HG02981 (cell line): ENCODE results near the gene KRTAP4-5.
"Not testable (repeated sequence)": the region's sequence is repeated elsewhere in the genome, so short reads cannot be mapped to it uniquely, and the experiment has no call there.

Source experiments
- ATAC-seq: cut with Tn5 transposase; IDR thresholded peaks from one replicate; pipeline ENCODE4 v1.9.1; 2021; ENCODE audit warnings: mild to moderate bottlenecking, moderate library complexity; ENCODE audit not compliant: unreplicated experiment

Gene KRTAP4-5

GRCh38 chr17:41149652-41149985 lies at the start of gene KRTAP4-5:
Gene KRTAP4-5 (minus strand): TSS chr17:41149825. CDS start chr17:41149767, 58 bp downstream.
- no peak for ATAC-seq

- no peak for ATAC-seq
Observed at GRCh38 chr17:41196068-41196467, 46.4 kb upstream of the KRTAP4-5 start.

- ATAC-seq: no peak
Observed at GRCh38 chr17:41190328-41190727, 40.7 kb upstream of the KRTAP4-5 start.

DNA sequence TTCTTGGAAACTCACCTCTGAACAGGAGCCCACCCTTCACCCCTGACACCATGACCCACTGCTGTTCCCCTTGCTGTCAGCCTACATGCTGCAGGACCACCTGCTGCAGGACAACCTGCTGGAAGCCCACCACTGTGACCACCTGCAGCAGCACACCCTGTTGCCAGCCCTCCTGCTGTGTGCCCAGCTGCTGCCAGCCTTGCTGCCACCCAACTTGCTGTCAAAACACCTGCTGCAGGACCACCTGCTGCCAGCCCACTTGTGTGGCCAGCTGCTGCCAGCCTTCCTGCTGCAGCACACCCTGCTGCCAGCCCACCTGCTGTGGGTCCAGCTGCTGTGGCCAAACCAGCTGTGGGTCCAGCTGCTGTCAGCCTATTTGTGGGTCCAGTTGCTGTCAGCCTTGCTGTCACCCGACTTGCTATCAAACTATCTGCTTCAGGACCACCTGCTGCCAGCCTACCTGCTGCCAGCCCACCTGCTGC lies 40.3 kb upstream of the KRTAP4-5 start, which contains the start of gene KRTAP9-1:
TSS of gene KRTAP9-1 (plus strand) at position 51 of the 482 bp plus-strand sequence. CDS start at position 51, 0 bp downstream.
- ATAC-seq: not testable (repeated sequence)

DNA sequence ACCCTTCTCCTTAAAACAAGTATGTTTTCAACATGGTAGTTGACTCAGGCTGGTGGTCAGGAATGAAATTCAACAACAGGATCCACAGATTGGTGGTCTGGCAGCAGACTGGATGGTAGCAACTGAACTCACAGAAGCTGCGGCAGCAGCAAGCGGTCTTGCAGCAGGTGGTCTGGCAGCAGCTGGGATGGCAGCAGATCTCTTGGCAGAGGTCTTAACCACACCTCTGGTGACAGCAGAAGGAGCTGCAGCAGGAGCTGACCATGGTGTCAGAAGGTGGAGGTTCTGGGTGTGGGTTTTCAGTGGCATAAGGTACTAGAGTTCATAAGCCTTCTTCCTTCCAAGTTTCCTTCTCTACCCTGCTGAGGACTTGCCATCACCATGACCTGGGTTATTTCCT lies 37.2 kb upstream of the KRTAP4-5 start:
- no peak for ATAC-seq

- no peak for ATAC-seq
Observed at GRCh38 chr17:41185001-41185400, 35.4 kb upstream of the KRTAP4-5 start.

- no peak for ATAC-seq
Observed at GRCh38 chr17:41184480-41184961, 34.9 kb upstream of the KRTAP4-5 start, which contains the start of gene KRTAP4-1. Gene KRTAP4-1 (minus strand): TSS chr17:41184911. CDS start chr17:41184854, 57 bp downstream.

- ATAC-seq: no peak
Observed at GRCh38 chr17:41178843-41179616, 29.4 kb upstream of the KRTAP4-5 start.

GRCh38 chr17:41178341-41178740 lies 28.7 kb upstream of the KRTAP4-5 start:
- ATAC-seq: no peak

DNA sequence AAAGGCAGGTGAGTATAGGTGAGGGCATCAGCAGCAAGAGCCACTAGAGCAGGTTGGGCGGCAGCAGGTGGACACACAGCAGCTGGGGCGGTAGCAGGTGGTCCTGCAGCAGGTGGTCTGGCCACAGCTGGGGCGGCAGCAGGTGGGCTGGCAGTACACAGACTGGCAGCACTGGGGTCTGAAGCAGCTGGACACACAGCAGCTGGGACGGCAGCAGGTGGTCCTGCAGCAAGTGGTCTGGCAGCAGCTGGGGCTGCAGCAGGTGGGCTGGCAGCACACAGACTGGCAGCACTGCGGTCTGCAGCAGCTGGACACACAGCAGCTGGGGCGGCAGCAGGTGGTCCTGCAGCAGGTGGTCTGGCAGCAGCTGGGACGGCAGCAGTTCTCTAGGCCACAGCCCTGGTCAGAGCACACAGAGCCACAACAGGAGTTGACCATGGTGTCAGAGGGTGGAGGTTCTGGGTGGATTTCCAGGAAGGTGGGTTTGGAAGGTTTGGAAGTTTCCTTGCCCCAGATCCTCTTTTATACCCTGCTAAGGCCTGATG lies 28.2 kb upstream of the KRTAP4-5 start, which contains the start of gene KRTAP4-2:
TSS of gene KRTAP4-2 (minus strand) at position 495 of the 545 bp plus-strand sequence. CDS start at position 438, 57 bp downstream.
- no peak for ATAC-seq

- no peak for ATAC-seq
Observed at GRCh38 chr17:41176744-41177387, 27.2 kb upstream of the KRTAP4-5 start.

GRCh38 chr17:41171886-41172285 lies 22.3 kb upstream of the KRTAP4-5 start:
- no peak for ATAC-seq

- no peak for ATAC-seq
Observed at GRCh38 chr17:41168121-41168520, 18.5 kb upstream of the KRTAP4-5 start, which contains the start of gene KRTAP4-3. Gene KRTAP4-3 (minus strand): TSS chr17:41168221. CDS start chr17:41168172, 49 bp downstream.

DNA sequence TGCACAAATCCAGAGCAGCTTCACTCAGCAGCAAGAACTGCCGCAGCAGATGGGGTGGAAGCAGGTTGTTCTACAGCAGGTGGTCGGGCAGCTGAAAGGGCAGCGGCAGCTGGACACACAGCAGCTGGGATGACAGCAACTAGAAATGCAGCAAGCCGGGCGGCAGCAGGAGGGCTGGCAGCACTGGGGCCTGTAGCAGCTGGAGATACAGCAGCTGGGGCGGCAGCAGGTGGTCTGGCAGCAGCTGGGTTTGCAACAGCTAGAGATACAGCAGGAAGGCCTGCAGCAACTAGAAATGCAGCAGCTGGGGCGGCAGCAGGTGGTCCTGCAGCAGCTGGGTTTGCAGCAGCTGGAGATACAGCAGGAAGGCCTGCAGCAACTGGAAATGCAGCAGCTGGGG lies 17.9 kb upstream of the KRTAP4-5 start:
- ATAC-seq: no peak

- no peak for ATAC-seq
Observed at GRCh38 chr17:41163828-41164227, 14.2 kb upstream of the KRTAP4-5 start.

DNA sequence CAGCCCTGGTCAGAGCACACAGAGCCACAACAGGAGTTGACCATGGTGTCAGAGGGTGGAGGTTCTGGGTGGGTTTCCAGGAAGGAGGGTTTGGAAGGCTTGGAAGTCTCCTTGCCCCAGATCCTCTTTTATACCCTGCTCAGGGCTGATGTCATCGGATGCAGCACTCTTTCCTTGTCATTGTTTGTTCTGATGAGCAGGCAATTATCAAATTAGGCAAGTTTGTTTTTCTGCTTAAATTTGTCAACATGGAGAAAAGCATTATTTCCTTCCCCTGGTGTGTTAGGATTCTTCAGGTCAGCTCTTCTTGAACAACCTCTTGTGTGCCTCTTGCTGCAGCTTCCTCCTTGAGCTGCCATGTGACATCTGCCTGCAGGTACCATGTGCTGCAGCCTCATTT lies 11.0 kb upstream of the KRTAP4-5 start, which contains the start of gene KRTAP4-4:
TSS of gene KRTAP4-4 (minus strand) at position 101 of the 400 bp plus-strand sequence. CDS start at position 44, 57 bp downstream.
- no peak for ATAC-seq

GRCh38 chr17:41160190-41160589 lies 10.6 kb upstream of the KRTAP4-5 start:
- ATAC-seq: not testable (repeated sequence)

DNA sequence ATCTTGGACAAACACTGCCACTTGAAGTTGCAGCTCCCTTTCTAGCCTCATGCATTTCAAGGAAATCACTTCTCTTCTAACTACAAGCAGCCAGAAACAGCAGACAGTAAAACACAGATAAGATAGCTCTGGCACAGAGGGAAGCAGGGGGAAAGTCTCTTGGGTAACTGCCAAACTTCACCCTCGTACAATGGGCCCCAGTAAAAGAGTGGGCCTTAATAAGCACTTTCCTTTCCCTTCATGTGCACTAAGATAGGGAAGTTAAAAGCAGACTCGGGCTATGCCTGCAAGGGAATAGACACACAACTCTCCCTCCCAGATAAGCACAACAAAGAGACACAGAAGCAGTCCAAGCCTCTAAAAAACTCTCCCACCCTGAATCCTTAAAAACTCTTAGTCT lies 4.2 kb upstream of the KRTAP4-5 start:
- no peak for ATAC-seq

DNA sequence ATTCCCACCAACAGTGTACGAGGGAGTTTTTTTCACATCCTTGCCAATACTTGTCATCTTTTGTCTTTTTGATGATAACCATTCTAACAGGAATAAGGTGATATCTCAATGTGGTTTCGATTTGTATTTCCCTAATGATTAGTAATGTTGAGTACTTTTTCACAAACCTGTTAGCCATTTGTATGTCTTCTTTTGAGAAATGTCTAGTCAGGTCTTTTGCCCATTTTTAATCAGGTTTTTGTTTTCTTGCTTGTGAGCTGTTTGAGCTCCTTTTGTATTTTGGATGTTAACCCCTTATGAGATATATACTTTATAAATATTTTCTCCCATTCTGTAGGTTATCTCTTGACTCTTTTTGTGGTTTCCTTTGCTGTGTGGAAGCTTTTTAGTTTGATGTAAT lies 1.9 kb upstream of the KRTAP4-5 start:
- no peak for ATAC-seq

DNA sequence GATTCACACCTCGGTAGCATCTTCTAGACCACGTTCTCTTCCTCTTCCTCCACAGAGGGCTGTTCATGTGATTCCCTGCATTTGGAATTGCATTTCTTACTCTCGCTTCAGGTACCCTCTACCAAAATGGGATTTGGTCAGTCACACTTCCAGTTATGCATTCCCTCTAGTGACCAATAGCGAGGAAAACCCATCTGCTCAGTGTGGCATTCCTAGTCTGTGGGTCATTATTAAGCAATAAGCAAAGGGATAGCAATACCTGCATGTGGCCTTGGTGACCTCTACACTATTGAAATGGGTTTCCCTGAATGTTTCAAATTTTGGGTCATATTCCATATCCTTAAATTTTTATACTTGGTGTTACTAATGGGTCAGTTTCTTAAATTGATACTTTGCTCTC lies 401 bp upstream of the KRTAP4-5 start:
- no peak for ATAC-seq

DNA sequence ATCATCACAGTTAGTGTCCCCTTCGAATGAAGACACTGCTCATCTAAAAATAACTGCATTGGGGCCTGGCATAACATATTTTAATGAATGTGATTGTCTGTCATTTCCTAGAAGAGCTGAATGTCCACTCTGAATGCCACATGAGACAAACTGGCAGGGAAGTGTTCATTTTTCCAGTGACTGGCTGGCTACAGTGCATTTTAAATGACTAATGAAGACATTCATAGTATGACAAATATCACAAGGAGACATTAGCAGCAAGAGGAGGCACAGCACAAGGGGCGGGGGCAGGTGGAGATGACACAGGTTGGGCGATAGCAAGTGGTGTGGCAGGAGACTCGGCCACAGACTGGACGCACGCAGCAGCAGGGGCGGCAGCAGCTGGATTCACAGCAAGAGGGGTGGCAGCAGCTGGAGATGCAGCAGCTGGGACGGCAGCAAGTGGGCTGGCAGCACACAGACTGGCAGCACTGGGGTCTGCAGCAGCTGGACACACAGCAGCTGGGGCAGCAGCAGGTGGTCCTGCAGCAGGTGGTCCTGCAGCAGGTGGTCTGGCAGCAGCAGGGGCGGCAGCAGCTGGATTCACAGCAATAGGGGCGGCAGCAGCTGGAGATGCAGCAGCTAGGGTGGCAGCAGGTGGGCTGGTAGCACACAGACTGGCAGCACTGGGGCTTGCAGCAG lies 514 bp downstream of the KRTAP4-5 start:
- not testable (repeated sequence) for ATAC-seq
